Hepatocyte (in vitro differentiated cells): Measurements from ENCODE around the gene PDE7B. TPM values are rescaled to one million over a fixed set of nuclear protein-coding genes. Genes with fewer than 3 reads are reported as not detected.

Experiments
- DNase-seq: peaks from one replicate; pipeline ENCODE4 v3.0.0-alpha.2; 2016; ENCODE audit warnings: low spot score
- H2AFZ ChIP-seq: fragments of 200-600 bp; sonication (generic); 2 replicates; pipeline ENCODE4 v1.6.0; 2016; ENCODE audit warnings: antibody characterized with exemption, mild to moderate bottlenecking
- H3K27ac ChIP-seq: fragments of 200-600 bp; sonication (generic); 2 replicates; pipeline ENCODE4 v1.5.1; 2016; ENCODE audit warnings: mild to moderate bottlenecking
- H3K27me3 ChIP-seq: fragments of 200-600 bp; sonication (generic); 2 replicates; pipeline ENCODE4 v1.6.1; 2016
- H3K36me3 ChIP-seq: fragments of 200-600 bp; sonication (generic); replicated peaks from 2 replicates; pipeline ENCODE4 v1.5.1; 2016; ENCODE audit warnings: low read depth; ENCODE audit not compliant: insufficient read depth
- H3K4me1 ChIP-seq: fragments of 200-600 bp; sonication (generic); 2 replicates; pipeline ENCODE4 v1.5.1; 2016; ENCODE audit warnings: mild to moderate bottlenecking, moderate library complexity; ENCODE audit not compliant: insufficient read depth
- H3K4me2 ChIP-seq: fragments of 200-600 bp; sonication (generic); 2 replicates; pipeline ENCODE4 v1.6.0; 2016
- H3K4me3 ChIP-seq: fragments of 200-600 bp; sonication (generic); 2 replicates; pipeline ENCODE4 v1.5.1; 2016; ENCODE audit warnings: mild to moderate bottlenecking
- H3K79me2 ChIP-seq: fragments of 200-600 bp; sonication (generic); 2 replicates; pipeline ENCODE4 v1.6.0; 2017; ENCODE audit warnings: mild to moderate bottlenecking
- H3K9me2 ChIP-seq: fragments of 200-600 bp; sonication (generic); replicated peaks from 2 replicates; pipeline ENCODE4 v1.6.0; 2017; ENCODE audit warnings: mild to moderate bottlenecking; ENCODE audit not compliant: insufficient read depth
- H3K9me3 ChIP-seq: fragments of 200-600 bp; sonication (generic); 2 replicates; pipeline ENCODE4 v1.5.1; 2016; ENCODE audit warnings: low read depth, mild to moderate bottlenecking
- H4K20me1 ChIP-seq: fragments of 200-600 bp; sonication (generic); 2 replicates; pipeline ENCODE4 v1.6.0; 2016; ENCODE audit warnings: mild to moderate bottlenecking; ENCODE audit not compliant: insufficient read depth, poor library complexity, severe bottlenecking
- EZH2 ChIP-seq: fragments of 200-600 bp; sonication (generic); IDR thresholded peaks from 2 replicates; pipeline ENCODE4 v1.6.1; 2016; ENCODE audit warnings: antibody characterized with exemption, mild to moderate bottlenecking, borderline replicate concordance
- EZH2phosphoT487 ChIP-seq: fragments of 200-600 bp; sonication (generic); IDR thresholded peaks from one replicate; pipeline ENCODE4 v1.6.1; 2018; ENCODE audit warnings: antibody characterized with exemption, mild to moderate bottlenecking, low read depth, moderate library complexity; ENCODE audit not compliant: unreplicated experiment, severe bottlenecking
- WGBS: methylation state at CpG from one replicate; pipeline ENCODE4 v1.1.6; 2016; ENCODE audit warnings: low lambda C conversion rate; ENCODE audit errors: missing lambda C conversion rate; 5-methylcytosine and 5-hydroxymethylcytosine counted together
- polyA plus RNA-seq: library from polyadenylated mRNA; unstranded; fragments of >200 nt; fragmentation: Nextera tagmentation; extraction: Ambion mirVana; gene quantifications from 2 replicates; pipeline ENCODE4 v1.2.1, GENCODE V29; 2016
- total RNA-seq: library from RNA; depleted of rRNA; stranded (reverse); fragments of >200 nt; gene quantifications from 2 replicates; pipeline ENCODE4 v1.2.3, GENCODE V29; 2014
- TF ChIP-seq, protein P1 (sequence below): fragments of 200-600 bp; sonication (generic); IDR thresholded peaks from 2 replicates; pipeline ENCODE4 v1.5.1; 2016; ENCODE audit warnings: antibody characterized with exemption, mild to moderate bottlenecking; ENCODE audit not compliant: poor library complexity

The PDE7B gene
- total and polyA plus RNA-seq, 2 experiments from 2014 or later = 3.4 to 7.2 TPM

GRCh38 chr6:135919026-135919425 is 67.5 kb downstream of the PDE7B start:
- no peaks in the 10 kb centered on the region for H3K79me2 ChIP-seq
- H3K27ac ChIP-seq = no peak overlapping the region
- H3K4me3 ChIP-seq = no peak overlapping the region
- H3K27me3 ChIP-seq = no peaks in the 10 kb centered on the region
- TF ChIP-seq, protein P1, sequence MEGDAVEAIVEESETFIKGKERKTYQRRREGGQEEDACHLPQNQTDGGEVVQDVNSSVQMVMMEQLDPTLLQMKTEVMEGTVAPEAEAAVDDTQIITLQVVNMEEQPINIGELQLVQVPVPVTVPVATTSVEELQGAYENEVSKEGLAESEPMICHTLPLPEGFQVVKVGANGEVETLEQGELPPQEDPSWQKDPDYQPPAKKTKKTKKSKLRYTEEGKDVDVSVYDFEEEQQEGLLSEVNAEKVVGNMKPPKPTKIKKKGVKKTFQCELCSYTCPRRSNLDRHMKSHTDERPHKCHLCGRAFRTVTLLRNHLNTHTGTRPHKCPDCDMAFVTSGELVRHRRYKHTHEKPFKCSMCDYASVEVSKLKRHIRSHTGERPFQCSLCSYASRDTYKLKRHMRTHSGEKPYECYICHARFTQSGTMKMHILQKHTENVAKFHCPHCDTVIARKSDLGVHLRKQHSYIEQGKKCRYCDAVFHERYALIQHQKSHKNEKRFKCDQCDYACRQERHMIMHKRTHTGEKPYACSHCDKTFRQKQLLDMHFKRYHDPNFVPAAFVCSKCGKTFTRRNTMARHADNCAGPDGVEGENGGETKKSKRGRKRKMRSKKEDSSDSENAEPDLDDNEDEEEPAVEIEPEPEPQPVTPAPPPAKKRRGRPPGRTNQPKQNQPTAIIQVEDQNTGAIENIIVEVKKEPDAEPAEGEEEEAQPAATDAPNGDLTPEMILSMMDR = no peak
- TF ChIP-seq EZH2phosphoT487 (no peak), EZH2 (no peak)
- no peaks in the 10 kb centered on the region for H3K9me2 ChIP-seq
- WGBS = 87% methylated on average over 4 of the region's 4 CpGs
- H3K4me2 ChIP-seq = no peak overlapping the region
- no peak for DNase-seq
- H2AFZ ChIP-seq = no peak overlapping the region
- no peaks in the 10 kb centered on the region for H3K36me3 ChIP-seq
- no peaks in the 10 kb centered on the region for H3K4me1 ChIP-seq
- H4K20me1 ChIP-seq = no peaks in the 10 kb centered on the region
- H3K9me3 ChIP-seq = no peaks in the 10 kb centered on the region

DNA sequence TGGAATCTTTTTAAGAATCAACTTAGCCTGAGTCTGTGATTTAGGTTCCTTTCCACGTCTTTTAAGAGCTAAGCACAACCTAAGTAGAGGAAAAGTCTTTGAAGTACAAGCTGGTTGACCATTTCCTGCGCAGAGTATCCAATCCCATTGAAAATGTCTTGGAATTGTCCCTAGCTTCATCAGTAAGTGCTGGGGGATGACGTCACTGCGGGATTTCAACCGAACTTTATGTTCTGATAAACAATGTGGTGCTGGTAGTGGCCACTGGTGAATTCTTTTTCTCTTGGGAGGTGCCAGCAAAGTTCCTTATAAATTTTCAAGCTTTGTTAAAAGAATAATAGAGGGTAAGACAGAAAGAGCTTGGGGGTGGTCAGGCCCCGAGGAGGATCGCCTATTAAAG is 69.2 kb downstream of the PDE7B start:
- H4K20me1 ChIP-seq = no peaks in the 10 kb centered on the region
- H3K27me3 ChIP-seq = no peaks in the 10 kb centered on the region
- H2AFZ ChIP-seq = no peak overlapping the region
- TF ChIP-seq EZH2 = no peak
- TF ChIP-seq EZH2phosphoT487 = no peak
- TF ChIP-seq, protein P1 = no peak
- H3K9me3 ChIP-seq = no peaks in the 10 kb centered on the region
- H3K4me3 ChIP-seq = no peak overlapping the region
- no peaks in the 10 kb centered on the region for H3K79me2 ChIP-seq
- no peaks in the 10 kb centered on the region for H3K36me3 ChIP-seq
- no peak overlapping the region for H3K4me2 ChIP-seq
- peak overlapping the region; percentile 20 for H3K27ac ChIP-seq
- H3K9me2 ChIP-seq = no peaks in the 10 kb centered on the region
- WGBS = 92% methylated on average over 7 of the region's 7 CpGs
- DNase-seq = no peak
- H3K4me1 ChIP-seq = no peaks in the 10 kb centered on the region

DNA sequence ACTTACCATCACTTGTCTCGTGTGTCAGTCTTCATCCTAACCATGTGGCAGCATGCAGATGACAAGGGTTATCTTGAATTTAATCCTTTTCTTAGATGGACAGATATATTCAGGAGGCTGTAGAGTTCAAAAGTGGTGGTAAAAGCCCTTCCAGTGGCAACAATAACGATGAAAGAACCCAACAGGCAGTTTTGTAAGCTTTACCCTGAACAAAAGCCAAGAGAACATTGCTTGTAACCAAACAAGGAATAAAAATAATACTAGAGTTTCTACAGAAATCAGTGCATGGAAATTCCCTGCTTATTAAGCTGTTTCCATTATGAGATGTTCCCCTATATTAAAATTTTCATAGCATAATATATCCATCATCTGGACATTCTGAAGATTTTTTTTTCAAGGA is 69.7 kb downstream of the PDE7B start:
- Histone ChIP-seq H3K4me2 (no peak overlapping the region), H3K9me2 (no peaks in the 10 kb centered on the region), H3K36me3 (no peaks in the 10 kb centered on the region), H3K27me3 (no peaks in the 10 kb centered on the region), H3K79me2 (no peaks in the 10 kb centered on the region), H3K9me3 (no peaks in the 10 kb centered on the region), H4K20me1 (no peaks in the 10 kb centered on the region), H3K4me1 (no peaks in the 10 kb centered on the region), H3K4me3 (no peak overlapping the region), H3K27ac (peak overlapping the region; percentile 20), H2AFZ (no peak overlapping the region)
- WGBS = 78% methylated on average over 2 of the region's 2 CpGs
- TF ChIP-seq, protein P1 = no peak
- TF ChIP-seq EZH2 = no peak
- no peak for TF ChIP-seq EZH2phosphoT487
- DNase-seq = no peak

DNA sequence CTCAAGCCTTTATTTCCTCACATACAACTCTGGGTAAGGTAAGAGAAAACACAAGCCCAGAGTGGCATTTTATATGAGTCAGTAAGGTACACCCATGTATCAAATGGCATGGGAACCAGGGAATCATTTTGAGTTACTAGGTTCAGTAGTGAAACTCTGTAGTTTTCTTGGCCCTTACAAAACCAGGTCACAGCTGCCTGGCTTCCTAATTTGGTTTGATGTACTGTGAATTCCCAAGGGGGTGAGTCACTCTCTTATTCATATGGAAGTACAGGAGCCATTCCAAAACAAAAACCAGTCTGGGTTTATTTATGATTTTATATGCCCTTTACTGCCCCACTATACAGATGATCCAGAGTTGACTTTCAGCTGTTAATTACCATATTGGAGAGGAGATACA is 70.7 kb downstream of the PDE7B start:
- Histone ChIP-seq H3K27me3 (no peaks in the 10 kb centered on the region), H3K4me2 (no peak overlapping the region), H3K27ac (peak overlapping the region; percentile 57), H3K4me1 (no peaks in the 10 kb centered on the region), H3K9me2 (no peaks in the 10 kb centered on the region), H3K79me2 (no peaks in the 10 kb centered on the region), H3K9me3 (no peaks in the 10 kb centered on the region), H3K4me3 (no peak overlapping the region), H4K20me1 (no peaks in the 10 kb centered on the region), H2AFZ (no peak overlapping the region), H3K36me3 (no peaks in the 10 kb centered on the region)
- DNase-seq = peak; percentile 48
- TF ChIP-seq EZH2phosphoT487 (no peak), EZH2 (no peak)
- TF ChIP-seq, protein P1 = no peak
